Keratinocyte (primary cell): ENCODE results near the gene PAQR8. TPM values are rescaled to one million over a fixed set of nuclear protein-coding genes. Genes with fewer than 3 reads are reported as not detected.

Experiments
- DNase-seq: peaks from one replicate; pipeline ENCODE4 v3.0.0-alpha.2; 2011; ENCODE audit warnings: low read depth, missing footprints, low spot score
- FAIRE-seq: peaks from 2 replicates; lab custom pipeline; 2011; peaks lifted over from hg19 to GRCh38; lab: Jason Lieb, UNC
- H2AFZ ChIP-seq: 2 replicates; pipeline ENCODE4 v1.6.0; 2012; ENCODE audit warnings: low read length, control low read depth, inconsistent platforms; ENCODE audit not compliant: control insufficient read depth
- H3K27ac ChIP-seq: 2 replicates; pipeline ENCODE4 v1.5.1; 2011; ENCODE audit warnings: low read length; ENCODE audit not compliant: control insufficient read depth, insufficient read depth
- H3K27me3 ChIP-seq: 3 replicates; pipeline ENCODE4 v1.6.0; 2011; ENCODE audit warnings: low read length; ENCODE audit not compliant: control insufficient read depth, insufficient read depth; ENCODE audit errors: extremely low read depth
- H3K36me3 ChIP-seq, 2 experiments: 2 replicates in 1 of 2; 3 replicates in 1 of 2; pipeline ENCODE4 v1.5.1; 2011; ENCODE audit warnings: low read length in 2 of 2, mild to moderate bottlenecking in 1 of 2; ENCODE audit not compliant: control insufficient read depth in 2 of 2, insufficient read depth in 2 of 2; ENCODE audit errors: extremely low read depth in 1 of 2
- H3K4me1 ChIP-seq: 3 replicates; pipeline ENCODE4 v1.5.1; 2011; ENCODE audit warnings: low read length; ENCODE audit not compliant: control insufficient read depth, insufficient read depth; ENCODE audit errors: extremely low read depth
- H3K4me2 ChIP-seq: 3 replicates; pipeline ENCODE4 v1.6.0; 2011; ENCODE audit warnings: low read depth, low read length; ENCODE audit not compliant: control insufficient read depth, insufficient read depth; ENCODE audit errors: extremely low read depth
- H3K4me3 ChIP-seq, 3 experiments: fragments of 200-600 bp in 1 of 3; sonication (generic) in 1 of 3; 2 replicates in 2 of 3; 3 replicates in 1 of 3; pipeline ENCODE4 v1.5.1; 2011 to 2016; ENCODE audit warnings: low read length in 3 of 3, mild to moderate bottlenecking in 3 of 3, control low read depth in 2 of 3, inconsistent platforms in 1 of 3, low read depth in 1 of 3, mixed read lengths in 1 of 3, mixed run types in 1 of 3, moderate library complexity in 1 of 3; ENCODE audit not compliant: control insufficient read depth in 2 of 3, insufficient read depth in 2 of 3; ENCODE audit errors: extremely low read depth in 1 of 3
- H3K79me2 ChIP-seq: 2 replicates; pipeline ENCODE4 v1.6.0; 2012; ENCODE audit warnings: low read length; ENCODE audit not compliant: control insufficient read depth, insufficient read depth
- H3K9ac ChIP-seq: 3 replicates; pipeline ENCODE4 v1.6.0; 2011; ENCODE audit warnings: low read length; ENCODE audit not compliant: control insufficient read depth, insufficient read depth; ENCODE audit errors: extremely low read depth
- H3K9me1 ChIP-seq: 3 replicates; pipeline ENCODE4 v1.6.0; 2011; ENCODE audit warnings: low read length; ENCODE audit not compliant: control insufficient read depth, insufficient read depth; ENCODE audit errors: extremely low read depth
- H3K9me3 ChIP-seq: 2 replicates; pipeline ENCODE4 v1.5.1; 2012; ENCODE audit warnings: low read depth, low read length; ENCODE audit not compliant: control insufficient read depth
- H4K20me1 ChIP-seq: 3 replicates; pipeline ENCODE4 v1.6.0; 2011; ENCODE audit warnings: low read length; ENCODE audit not compliant: control insufficient read depth, insufficient read depth; ENCODE audit errors: extremely low read depth
- EZH2 ChIP-seq: IDR thresholded peaks from one replicate; pipeline ENCODE4 v1.6.1; 2012; ENCODE audit warnings: inconsistent platforms, mild to moderate bottlenecking, low read length, moderate library complexity
- dilution Hi-C: fragments of 300-500 bp; cut with MboI; formaldehyde crosslinking; loops from one replicate; pipeline ENCODE4 v1.7.0; 2020; ENCODE audit warnings: low sequenced_read_pairs; ENCODE audit not compliant: extremely low pct_ligation_motif_present
- polyA plus RNA-seq, 5 experiments: library from polyadenylated mRNA; depleted of rRNA in 3 of 5; stranded (reverse) in 3 of 5; stranded (forward) in 1 of 5; unstranded in 1 of 5; fragments of >200 nt; gene quantifications; 1 replicate in 1 of 5; 2 replicates in 3 of 5; 3 replicates in 1 of 5; pipeline versions ENCODE4 v1.2.1 to v1.2.3, GENCODE V29; 2011 to 2012; ENCODE audit warnings: missing spikeins in 2 of 5, low read depth in 1 of 5, low replicate concordance in 1 of 5
- TF ChIP-seq, protein P1 (sequence below), 3 experiments: IDR thresholded peaks in 1 of 3; conservative IDR thresholded peaks in 1 of 3; optimal IDR thresholded peaks in 1 of 3; 2 replicates in 2 of 3; 3 replicates in 1 of 3; pipeline versions ENCODE3 to v1.5.1; 2011; ENCODE audit warnings: low read length in 3 of 3, mild to moderate bottlenecking in 3 of 3, moderate library complexity in 2 of 3, control low read depth in 1 of 3, inconsistent platforms in 1 of 3; ENCODE audit not compliant: insufficient read depth in 2 of 3; ENCODE audit errors: extremely low read depth in 1 of 3

PAQR8 gene
- polyA plus RNA-seq, 1 donor (not counting 4 experiments of a cell fraction or from before 2014, with no cell fraction given): 1.6 TPM

DNA sequence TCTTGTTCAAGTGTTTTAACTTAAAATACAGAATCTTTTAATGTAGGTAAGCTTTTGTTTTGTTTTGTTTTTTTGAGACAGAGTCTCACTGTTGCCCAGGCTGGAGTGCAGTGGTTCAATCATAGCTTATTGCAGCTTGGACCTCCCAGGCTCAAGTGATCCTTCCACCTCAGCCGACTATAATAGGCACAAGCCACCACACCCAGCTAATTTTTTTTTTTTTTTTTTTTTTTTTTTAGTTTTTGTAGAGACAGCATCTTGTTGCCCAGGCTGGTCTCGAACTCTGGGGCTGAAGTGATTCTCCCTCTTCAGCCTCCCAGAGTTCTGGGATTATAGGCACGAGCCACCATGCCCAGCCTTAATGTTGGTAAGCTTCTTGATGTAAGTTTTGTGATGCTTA is 61.5 kb downstream of the PAQR8 start:
- Histone ChIP-seq H3K4me1 (peaks cover 30% of the 10 kb centered on the region), H3K4me3 (no peak overlapping the region), H3K27ac (no peak overlapping the region), H3K79me2 (peaks cover 1% of the 10 kb centered on the region), H3K9ac (no peak overlapping the region), H3K9me1 (no peaks in the 10 kb centered on the region), H3K9me3 (no peaks in the 10 kb centered on the region), H3K4me2 (peak overlapping the region; percentile 68), H2AFZ (no peak overlapping the region), H4K20me1 (no peaks in the 10 kb centered on the region), H3K27me3 (no peaks in the 10 kb centered on the region), H3K36me3 (no peaks in the 10 kb centered on the region)
- TF ChIP-seq, protein P1, sequence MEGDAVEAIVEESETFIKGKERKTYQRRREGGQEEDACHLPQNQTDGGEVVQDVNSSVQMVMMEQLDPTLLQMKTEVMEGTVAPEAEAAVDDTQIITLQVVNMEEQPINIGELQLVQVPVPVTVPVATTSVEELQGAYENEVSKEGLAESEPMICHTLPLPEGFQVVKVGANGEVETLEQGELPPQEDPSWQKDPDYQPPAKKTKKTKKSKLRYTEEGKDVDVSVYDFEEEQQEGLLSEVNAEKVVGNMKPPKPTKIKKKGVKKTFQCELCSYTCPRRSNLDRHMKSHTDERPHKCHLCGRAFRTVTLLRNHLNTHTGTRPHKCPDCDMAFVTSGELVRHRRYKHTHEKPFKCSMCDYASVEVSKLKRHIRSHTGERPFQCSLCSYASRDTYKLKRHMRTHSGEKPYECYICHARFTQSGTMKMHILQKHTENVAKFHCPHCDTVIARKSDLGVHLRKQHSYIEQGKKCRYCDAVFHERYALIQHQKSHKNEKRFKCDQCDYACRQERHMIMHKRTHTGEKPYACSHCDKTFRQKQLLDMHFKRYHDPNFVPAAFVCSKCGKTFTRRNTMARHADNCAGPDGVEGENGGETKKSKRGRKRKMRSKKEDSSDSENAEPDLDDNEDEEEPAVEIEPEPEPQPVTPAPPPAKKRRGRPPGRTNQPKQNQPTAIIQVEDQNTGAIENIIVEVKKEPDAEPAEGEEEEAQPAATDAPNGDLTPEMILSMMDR (optimal IDR thresholded peaks at IDR 0.05 in 1 of 3, IDR thresholded peaks at IDR 0.05 in 1 of 3, conservative IDR thresholded peaks at IDR 0.05 in 1 of 3; ENCODE audit: extremely low read depth in 1 of 3, insufficient read depth in 2 of 3, low read length in 3 of 3): no peak
- TF ChIP-seq EZH2: no peak
- FAIRE-seq (no peak), DNase-seq (no peak)
- dilution Hi-C loops: loop anchor here (25.0 kb wide), 1 partner anchor 239 kb away; the partner anchor contains the start of gene TMEM14A

DNA sequence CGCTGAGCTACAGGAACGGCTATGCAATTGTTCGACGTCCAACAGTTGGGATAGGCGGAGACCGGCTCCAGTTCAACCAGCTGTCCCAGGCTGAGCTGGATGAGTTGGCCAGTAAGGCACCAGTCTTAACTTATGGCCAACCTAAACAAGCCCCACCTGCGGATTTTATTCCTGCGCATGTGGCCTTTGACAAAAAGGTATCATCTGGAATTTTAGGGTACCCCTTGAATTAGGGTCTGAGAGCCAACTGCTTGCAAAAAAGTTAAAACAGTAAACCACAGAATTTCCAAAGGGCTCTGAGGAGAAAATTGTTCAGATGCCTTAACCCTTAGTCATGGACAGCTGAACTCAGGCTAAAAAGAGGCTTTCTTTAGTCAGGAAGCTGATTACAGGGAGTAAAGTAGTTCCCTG is 62.0 kb downstream of the PAQR8 start:
- H2AFZ ChIP-seq: peak overlapping the region; percentile 10
- peak; percentile 71 for FAIRE-seq

More for the DNA sequence above, 62.0 kb downstream of the PAQR8 start:
- Histone ChIP-seq H3K9ac (no peak overlapping the region), H3K4me2 (peak overlapping the region; percentile 68), H3K4me3 (peak overlapping the region in 1 of 3 experiments; percentile 43), H3K79me2 (peaks cover 1% of the 10 kb centered on the region), H3K27ac (peak overlapping the region; percentile 44), H4K20me1 (no peaks in the 10 kb centered on the region), H3K36me3 (no peaks in the 10 kb centered on the region), H3K27me3 (no peaks in the 10 kb centered on the region), H3K9me1 (no peaks in the 10 kb centered on the region), H3K9me3 (no peaks in the 10 kb centered on the region), H3K4me1 (peaks cover 30% of the 10 kb centered on the region)
- dilution Hi-C loops: loop anchor here (25.0 kb wide), 1 partner anchor 238 kb away; the partner anchor contains the start of gene TMEM14A
- TF ChIP-seq, protein P1 (optimal IDR thresholded peaks at IDR 0.05 in 1 of 3, IDR thresholded peaks at IDR 0.05 in 1 of 3, conservative IDR thresholded peaks at IDR 0.05 in 1 of 3; ENCODE audit: extremely low read depth in 1 of 3, insufficient read depth in 2 of 3, low read length in 3 of 3): no peak
- TF ChIP-seq EZH2: no peak
- DNase-seq: no peak
